Adrenal gland (tissue), 12 donors: ENCODE data around the gene TSSC4. TPM values are rescaled to one million over a fixed set of nuclear protein-coding genes. Genes with fewer than 3 reads are reported as not detected.

Experiments
- DNase-seq, 7 donors: peaks; one replicate each; pipeline ENCODE4 v3.0.0-alpha.2; 2019 to 2020
- H3K27ac ChIP-seq, 5 donors: fragments of 200-600 bp; sonication (generic) in 4 of 5; 1 replicate in 3 of 5; 2 replicates in 2 of 5; pipeline versions ENCODE4 v1.5.1 to v1.8.0; 2016 to 2020; ENCODE audit warnings: mild to moderate bottlenecking in 1 of 5
- H3K27me3 ChIP-seq: fragments of 200-600 bp; 2 replicates; pipeline ENCODE4 v1.8.0; 2021
- H3K36me3 ChIP-seq, 2 donors: fragments of 200-600 bp; replicated peaks in 1 of 2; 1 replicate in 1 of 2; 2 replicates in 1 of 2; pipeline versions ENCODE4 v1.5.1 to v1.8.0; 2018 to 2022
- H3K4me1 ChIP-seq, 2 donors: fragments of 200-600 bp; replicated peaks in 1 of 2; 1 replicate in 1 of 2; 2 replicates in 1 of 2; pipeline versions ENCODE4 v1.5.1 to v1.8.0; 2018 to 2021
- H3K4me3 ChIP-seq, 4 donors: fragments of 200-600 bp; sonication (generic) in 3 of 4; one replicate each; pipeline ENCODE4 v1.5.1; 2016 to 2018
- H3K9me3 ChIP-seq, 3 donors: fragments of 200-600 bp; sonication (generic) in 1 of 3; replicated peaks in 1 of 3; 1 replicate in 2 of 3; 2 replicates in 1 of 3; pipeline versions ENCODE4 v1.5.1 to v1.8.0; 2016 to 2021
- POLR2A ChIP-seq, 2 donors: fragments of 450-650 bp; IDR thresholded peaks; one replicate each; pipeline ENCODE4 v1.6.1; 2017; ENCODE audit warnings: antibody characterized with exemption in 2 of 2, mild to moderate bottlenecking in 2 of 2, moderate library complexity in 1 of 2
- WGBS, 4 donors: extraction: QIAGEN DNeasy Blood & Tissue Kit in 2 of 4; methylation state at CpG; one replicate each; pipeline versions ENCODE4 v1.1.5 to v1.1.7; 2013 to 2017; 5-methylcytosine and 5-hydroxymethylcytosine counted together
- intact Hi-C, 2 donors: fragments of 100-400 bp; cut with DNase I; formaldehyde crosslinking; loops; one replicate each; pipeline versions ENCODE4 v1.14.1 to v1.15.0; 2022 to 2023
- polyA plus RNA-seq, 3 donors: library from polyadenylated mRNA; stranded (reverse); fragments of 200-250 nt in 2 of 3; fragments of 350-450 nt in 1 of 3; fragmentation: Illumina TruSeq in 1 of 3; extraction: RNeasy Lipid Tissue Mini Kit (QIAGEN cat#74804) in 1 of 3; gene quantifications; one replicate each; pipeline ENCODE4 v1.2.3, GENCODE V29; 2013 to 2014
- total RNA-seq, 9 donors: library from RNA; depleted of rRNA in 4 of 9; stranded (reverse); fragments of >200 nt in 4 of 9; fragments of 120-200 nt in 1 of 9; fragmentation: NEBNext Ultra II Directional in 1 of 9; extraction: Animal tissue kit (Norgen Biotek cat#: 25700) in 1 of 9; gene quantifications; one replicate each; pipeline versions ENCODE4 v1.1.0 to v1.2.4, GENCODE V29; 2013 to 2023
- TF ChIP-seq, protein P1 (sequence below), 6 experiments: fragments of 450-650 bp in 4 of 6; fragments of 200-600 bp in 2 of 6; sonication (generic) in 1 of 6; IDR thresholded peaks; 1 replicate in 5 of 6; 2 replicates in 1 of 6; pipeline versions ENCODE4 v1.5.1 to v1.8.0; 2016 to 2021; ENCODE audit warnings: antibody characterized with exemption in 6 of 6, mild to moderate bottlenecking in 2 of 6, moderate library complexity in 1 of 6
- donor health status: healthy with polysubstance abuse.
- donor health status: Bipolar disorder and iron deficiency.
- donor health status: DM: yes; HTN: yes; CAD: no.
- donor health status: DM: no; HTN: no; CAD: no.
- donor health status: DM: no; HTN: no; CAD: no.
- donor health status: DM: yes; HTN: yes; CAD: no.

TSSC4 gene
- total and polyA plus RNA-seq, 12 donors = 3.4 to 94.6 (median 38.1) TPM

DNA sequence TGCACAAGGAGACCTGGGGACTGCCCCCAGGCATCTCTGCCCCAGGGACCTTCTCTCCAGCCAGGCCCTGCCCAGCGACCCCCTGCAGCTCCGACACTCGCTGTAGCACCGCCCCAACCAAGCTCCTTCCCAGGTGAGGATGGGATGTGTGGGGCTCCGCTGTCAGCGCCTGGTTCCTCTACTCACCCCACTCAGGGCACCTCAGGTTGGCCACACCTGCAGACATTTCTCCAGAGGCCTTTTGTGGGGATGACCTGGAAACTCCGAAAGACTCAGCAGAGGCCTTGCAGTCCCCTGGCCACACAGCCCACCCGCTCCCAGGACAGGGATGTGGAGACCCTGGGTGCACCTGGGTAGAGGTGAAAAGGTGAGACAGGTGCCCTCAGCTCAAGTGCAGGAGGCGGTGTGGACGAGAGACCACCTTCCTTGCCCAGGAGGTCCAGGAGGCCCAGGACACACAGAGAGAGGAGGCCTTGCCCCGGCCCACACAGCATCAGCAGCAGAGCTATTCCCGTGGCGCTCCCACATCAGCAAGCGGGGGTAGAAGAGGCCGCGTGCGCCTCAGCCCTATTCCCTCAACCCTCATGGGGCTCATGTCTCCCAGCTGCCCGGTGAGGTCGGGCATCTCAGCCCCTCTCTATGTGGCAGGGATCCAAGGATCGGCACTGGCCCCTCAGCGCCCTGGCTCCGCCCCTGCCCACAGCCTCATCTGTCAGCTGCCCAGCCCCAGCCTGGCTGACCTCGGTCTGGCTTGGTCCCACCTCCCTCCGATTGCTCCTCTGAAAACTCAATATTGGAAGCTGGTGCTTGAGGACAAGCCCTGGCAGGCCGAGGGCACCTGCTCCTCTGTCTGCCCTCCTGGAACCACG, 22.8 kb downstream of the TSSC4 start:
- Histone ChIP-seq H3K27ac (no peak overlapping the region), H3K36me3 (no peaks in the 10 kb centered on the region), H3K9me3 (no peaks in the 10 kb centered on the region), H3K4me1 (peaks cover 0 to 4% of the 10 kb centered on the region in 2 donors), H3K4me3 (no peak overlapping the region), H3K27me3 (no peaks in the 10 kb centered on the region)
- DNase-seq = no peak
- intact Hi-C loops = loop anchor here in 1 of 2 donors (5.0 kb wide), 1 partner anchor 226 kb away; no protein-coding TSS in a partner anchor
- 79 to 88% (median 83%) methylated on average over 16 to 26 of the region's 26 CpGs for WGBS, 4 donors
- TF ChIP-seq, protein P1, sequence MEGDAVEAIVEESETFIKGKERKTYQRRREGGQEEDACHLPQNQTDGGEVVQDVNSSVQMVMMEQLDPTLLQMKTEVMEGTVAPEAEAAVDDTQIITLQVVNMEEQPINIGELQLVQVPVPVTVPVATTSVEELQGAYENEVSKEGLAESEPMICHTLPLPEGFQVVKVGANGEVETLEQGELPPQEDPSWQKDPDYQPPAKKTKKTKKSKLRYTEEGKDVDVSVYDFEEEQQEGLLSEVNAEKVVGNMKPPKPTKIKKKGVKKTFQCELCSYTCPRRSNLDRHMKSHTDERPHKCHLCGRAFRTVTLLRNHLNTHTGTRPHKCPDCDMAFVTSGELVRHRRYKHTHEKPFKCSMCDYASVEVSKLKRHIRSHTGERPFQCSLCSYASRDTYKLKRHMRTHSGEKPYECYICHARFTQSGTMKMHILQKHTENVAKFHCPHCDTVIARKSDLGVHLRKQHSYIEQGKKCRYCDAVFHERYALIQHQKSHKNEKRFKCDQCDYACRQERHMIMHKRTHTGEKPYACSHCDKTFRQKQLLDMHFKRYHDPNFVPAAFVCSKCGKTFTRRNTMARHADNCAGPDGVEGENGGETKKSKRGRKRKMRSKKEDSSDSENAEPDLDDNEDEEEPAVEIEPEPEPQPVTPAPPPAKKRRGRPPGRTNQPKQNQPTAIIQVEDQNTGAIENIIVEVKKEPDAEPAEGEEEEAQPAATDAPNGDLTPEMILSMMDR (IDR thresholded peaks at IDR 0.05) = no peak
- no peak for TF ChIP-seq POLR2A (IDR thresholded peaks at IDR 0.05)

DNA sequence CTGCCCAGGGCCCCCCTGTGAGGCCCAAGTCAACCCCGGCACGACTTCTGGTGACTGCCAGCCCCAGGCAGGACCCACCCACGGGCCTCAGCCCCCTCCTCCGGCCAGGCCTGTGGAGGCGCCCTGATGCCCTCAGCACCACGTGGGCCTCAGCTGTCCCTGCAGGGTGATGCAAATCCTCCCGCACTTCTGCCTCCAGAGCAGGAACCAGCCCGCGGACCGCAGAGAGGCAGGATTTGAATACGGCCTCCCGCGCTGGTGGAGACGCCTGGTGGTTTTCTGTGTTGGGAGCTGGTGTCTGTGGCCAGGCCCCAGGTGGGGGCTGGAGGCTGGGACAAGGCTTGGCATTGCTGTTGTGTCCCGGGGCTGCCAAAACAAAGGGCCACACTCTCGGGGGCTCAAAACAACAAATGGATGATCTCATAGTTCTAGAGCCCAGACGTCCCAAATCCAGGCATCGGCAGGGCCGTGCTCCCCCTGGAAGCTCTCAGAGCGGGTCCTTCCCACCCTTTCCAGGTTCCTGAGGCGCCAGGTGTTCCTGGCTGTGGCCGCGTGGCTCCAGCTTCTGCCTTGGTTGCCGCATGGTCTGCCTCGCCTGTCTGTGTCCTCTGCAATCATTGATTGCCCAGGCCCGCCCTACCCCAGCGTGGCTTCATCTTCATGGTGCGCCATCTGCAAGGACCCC, 24.4 kb downstream of the TSSC4 start:
- TF ChIP-seq POLR2A (IDR thresholded peaks at IDR 0.05) = no peak
- TF ChIP-seq, protein P1 (IDR thresholded peaks at IDR 0.05) = no peak
- intact Hi-C loops = loop anchor here in 1 of 2 donors (5.0 kb wide), 2 partner anchors 228 to 467 kb away; no protein-coding TSS in a partner anchor
- H3K27ac ChIP-seq = no peak overlapping the region
- H3K9me3 ChIP-seq = no peaks in the 10 kb centered on the region
- H3K4me3 ChIP-seq = no peak overlapping the region
- no peak for DNase-seq
- no peaks in the 10 kb centered on the region for H3K27me3 ChIP-seq
- H3K4me1 ChIP-seq = peaks cover 0 to 4% of the 10 kb centered on the region in 2 donors
- H3K36me3 ChIP-seq = no peaks in the 10 kb centered on the region
- 76 to 91% (median 77%) methylated on average over 10 to 28 of the region's 28 CpGs for WGBS, 4 donors

DNA sequence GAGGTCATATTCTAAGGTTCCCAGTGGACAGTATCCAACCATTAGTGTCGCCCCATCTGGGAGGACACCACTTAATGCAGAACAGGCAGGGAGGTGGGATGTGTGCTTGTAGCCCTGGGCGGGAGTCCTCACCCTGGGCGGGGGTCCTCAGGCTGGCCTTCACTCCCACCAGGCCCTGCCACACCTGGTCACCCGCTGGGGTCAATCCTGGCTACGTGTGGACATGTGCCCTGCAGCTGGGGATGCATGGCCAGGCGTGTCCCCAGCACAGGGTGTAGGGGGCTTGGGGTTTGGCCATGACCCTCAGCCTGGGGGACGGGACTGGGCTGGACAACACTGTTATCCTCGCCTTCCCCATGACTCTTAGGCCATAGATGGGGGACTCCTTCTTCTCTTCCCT, 25.0 kb downstream of the TSSC4 start:
- no peak for TF ChIP-seq POLR2A (IDR thresholded peaks at IDR 0.05)
- TF ChIP-seq, protein P1 (IDR thresholded peaks at IDR 0.05) = no peak
- H3K27ac ChIP-seq = no peak overlapping the region
- H3K4me1 ChIP-seq = peaks cover 0 to 1% of the 10 kb centered on the region in 2 donors
- H3K9me3 ChIP-seq = no peaks in the 10 kb centered on the region
- no peak overlapping the region for H3K4me3 ChIP-seq
- H3K36me3 ChIP-seq = no peaks in the 10 kb centered on the region
- intact Hi-C loops = loop anchor here in 1 of 2 donors (5.0 kb wide), 1 partner anchor 467 kb away; no protein-coding TSS in a partner anchor
- no peaks in the 10 kb centered on the region for H3K27me3 ChIP-seq
- DNase-seq = no peak
- 71 to 100% (median 73%) methylated on average over 1 to 8 of the region's 8 CpGs for WGBS, 4 donors

DNA sequence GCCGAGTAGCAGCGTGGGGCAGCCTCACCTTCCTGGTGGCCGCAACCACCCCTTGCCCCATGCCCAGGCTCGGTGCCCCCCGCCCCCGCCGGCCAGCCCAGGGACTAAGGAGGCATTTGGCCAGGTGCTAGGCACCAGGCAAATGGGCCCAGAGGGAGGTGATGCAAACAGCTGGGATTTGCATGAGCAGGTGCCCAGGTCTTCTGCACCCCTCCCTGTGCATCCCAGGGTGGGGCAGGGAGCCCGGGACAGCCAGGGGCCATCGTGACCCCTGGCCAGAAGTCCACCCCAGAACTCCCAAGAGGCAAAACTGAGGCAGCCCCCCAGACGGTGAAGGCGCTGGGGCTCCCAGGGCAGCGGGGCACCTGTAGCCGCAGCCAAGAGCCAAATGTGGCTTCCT, 25.7 kb downstream of the TSSC4 start:
- DNase-seq = no peak
- no peak overlapping the region for H3K4me3 ChIP-seq
- H3K4me1 ChIP-seq = no peaks in the 10 kb centered on the region
- WGBS, 4 donors = 81 to 87% (median 87%) methylated on average over 8 to 13 of the region's 13 CpGs; no CpG with 5 or more reads in 1 of the 4 donors
- intact Hi-C loops = loop anchor here (2.0 to 5.0 kb wide), 2 partner anchors 465 to 466 kb away; no protein-coding TSS in a partner anchor
- no peaks in the 10 kb centered on the region for H3K36me3 ChIP-seq
- H3K27me3 ChIP-seq = no peaks in the 10 kb centered on the region
- no peaks in the 10 kb centered on the region for H3K9me3 ChIP-seq
- H3K27ac ChIP-seq = no peak overlapping the region
- TF ChIP-seq POLR2A (IDR thresholded peaks at IDR 0.05) = no peak
- TF ChIP-seq, protein P1 (IDR thresholded peaks at IDR 0.05) = no peak
